Gastroesophageal sphincter (tissue), 4 donors: Measurements from ENCODE around the gene MAPT. TPM values are rescaled to one million over a fixed set of nuclear protein-coding genes. Genes with fewer than 3 reads are reported as not detected.

Source experiments
- ATAC-seq: fragments of 150-250 bp; one replicate; pipeline ENCODE4 v1.9.1; 2016; ENCODE audit warnings: mild to moderate bottlenecking, moderate library complexity
- H3K27ac ChIP-seq, 4 donors: fragments of 200-600 bp; sonication (generic) in 3 of 4; 1 replicate in 3 of 4; 2 replicates in 1 of 4; pipeline ENCODE4 v1.5.1; 2016 to 2019
- H3K27me3 ChIP-seq: fragments of 200-600 bp; sonication (generic); one replicate; pipeline ENCODE4 v1.5.1; 2019
- H3K36me3 ChIP-seq, 2 donors: fragments of 200-600 bp; sonication (generic); one replicate each; pipeline ENCODE4 v1.5.1; 2019; ENCODE audit warnings: control low read depth in 1 of 2
- H3K4me1 ChIP-seq, 3 donors: fragments of 200-600 bp; sonication (generic); 1 replicate in 2 of 3; 2 replicates in 1 of 3; pipeline ENCODE4 v1.5.1; 2016 to 2019; ENCODE audit warnings: control low read depth in 2 of 3
- H3K4me3 ChIP-seq, 2 donors: fragments of 200-600 bp; sonication (generic); one replicate each; pipeline ENCODE4 v1.5.1; 2019; ENCODE audit warnings: mild to moderate bottlenecking in 1 of 2, moderate library complexity in 1 of 2
- H3K9me3 ChIP-seq, 3 donors: fragments of 200-600 bp; sonication (generic); one replicate each; pipeline ENCODE4 v1.5.1; 2017 to 2019; ENCODE audit warnings: control low read depth in 2 of 3
- CTCF ChIP-seq, 4 experiments: fragments of 200-600 bp in 2 of 4; fragments of 450-650 bp in 2 of 4; sonication (generic) in 1 of 4; IDR thresholded peaks; one replicate each; pipeline ENCODE4 v1.5.1; 2017 to 2019; ENCODE audit warnings: antibody characterized with exemption in 4 of 4, mild to moderate bottlenecking in 2 of 4, moderate library complexity in 2 of 4
- EP300 ChIP-seq: sonication (generic); formaldehyde crosslinking; IDR thresholded peaks from one replicate; pipeline ENCODE4 v1.6.1; 2017; ENCODE audit warnings: antibody characterized with exemption, mild to moderate bottlenecking
- POLR2A ChIP-seq, 2 donors: fragments of 450-650 bp; IDR thresholded peaks; one replicate each; pipeline ENCODE4 v1.6.1; 2017; ENCODE audit warnings: antibody characterized with exemption in 2 of 2, mild to moderate bottlenecking in 2 of 2, moderate library complexity in 1 of 2
- POLR2AphosphoS5 ChIP-seq: sonication (generic); formaldehyde crosslinking; IDR thresholded peaks from one replicate; pipeline ENCODE4 v1.6.1; 2017; ENCODE audit warnings: antibody characterized with exemption
- WGBS, 2 donors: methylation state at CpG; one replicate each; pipeline ENCODE4 v1.1.5; 2018; ENCODE audit warnings: low coverage in 1 of 2; 5-methylcytosine and 5-hydroxymethylcytosine counted together
- total RNA-seq, 4 donors: library from RNA; depleted of rRNA; stranded (reverse); fragments of >200 nt; gene quantifications; one replicate each; pipeline ENCODE4 v1.1.0, GENCODE V29; 2016

Gene MAPT
- total RNA-seq, 4 donors from 2014 or later, result 3.4 to 12.2 (median 8.5) TPM

- Histone ChIP-seq H3K4me1 (peaks cover 0 to 34% (median 7%) of the 10 kb centered on the region in 3 donors), H3K4me3 (no peak overlapping the region), H3K9me3 (no peaks in the 10 kb centered on the region), H3K27ac (no peak overlapping the region), H3K36me3 (peaks cover 8 to 75% of the 10 kb centered on the region in 2 donors), H3K27me3 (no peaks in the 10 kb centered on the region)
- TF ChIP-seq POLR2A (IDR thresholded peaks at IDR 0.05) (no peak), EP300 (no peak), CTCF (IDR thresholded peaks at IDR 0.05) (no peak), POLR2AphosphoS5 (no peak)
- 33 to 56% methylated on average over 2 to 4 of the region's 4 CpGs for WGBS, 2 donors
- ATAC-seq, result no peak
These were observed 143.4 kb downstream of the MAPT start for GRCh38 chr17:46037722-46038255.

GRCh38 chr17:46038414-46038813 is 144.1 kb downstream of the MAPT start:
- WGBS, 2 donors, result 86 to 91% methylated on average over 5 to 6 of the region's 6 CpGs
- ATAC-seq, result no peak
- Histone ChIP-seq H3K9me3 (no peaks in the 10 kb centered on the region), H3K27me3 (no peaks in the 10 kb centered on the region), H3K27ac (no peak overlapping the region), H3K4me1 (peaks cover 1 to 40% (median 7%) of the 10 kb centered on the region in 3 donors), H3K4me3 (no peak overlapping the region), H3K36me3 (peaks cover 8 to 74% of the 10 kb centered on the region in 2 donors)
- no peak for TF ChIP-seq POLR2AphosphoS5
- TF ChIP-seq EP300, result no peak
- no peak for TF ChIP-seq POLR2A (IDR thresholded peaks at IDR 0.05)
- TF ChIP-seq CTCF (IDR thresholded peaks at IDR 0.05), result no peak

GRCh38 chr17:46038937-46039336 is 144.6 kb downstream of the MAPT start:
- no peaks in the 10 kb centered on the region for H3K9me3 ChIP-seq
- H3K4me3 ChIP-seq, result no peak overlapping the region
- H3K4me1 ChIP-seq, result peaks cover 6 to 45% (median 8%) of the 10 kb centered on the region in 3 donors
- no peaks in the 10 kb centered on the region for H3K27me3 ChIP-seq
- ATAC-seq, result no peak
- H3K36me3 ChIP-seq, result peaks cover 4 to 69% of the 10 kb centered on the region in 2 donors
- WGBS, 2 donors, result 89% methylated on average over 5 of the region's 12 CpGs; no CpG with 5 or more reads in 1 of the 2 donors
- H3K27ac ChIP-seq, result peak overlapping the region in 1 of 4 donors; percentile 11
- no peak for TF ChIP-seq POLR2A (IDR thresholded peaks at IDR 0.05)
- no peak for TF ChIP-seq EP300

- Histone ChIP-seq H3K4me1 (peaks cover 9 to 52% (median 12%) of the 10 kb centered on the region in 3 donors), H3K36me3 (peaks cover 3 to 61% of the 10 kb centered on the region in 2 donors), H3K27ac (peak overlapping the region in 3 of 4 donors; percentile 3 to 11 (median 9)), H3K27me3 (no peaks in the 10 kb centered on the region), H3K4me3 (no peak overlapping the region), H3K9me3 (no peaks in the 10 kb centered on the region)
- TF ChIP-seq POLR2A (IDR thresholded peaks at IDR 0.05), result no peak
- TF ChIP-seq POLR2AphosphoS5, result no peak
- no peak for TF ChIP-seq CTCF (IDR thresholded peaks at IDR 0.05)
- TF ChIP-seq EP300, result no peak
- ATAC-seq, result no peak
- WGBS, 2 donors, result 33 to 48% methylated on average over 4 to 5 of the region's 5 CpGs
These were observed 145.3 kb downstream of the MAPT start for GRCh38 chr17:46039592-46040186.

- 48% methylated on average over 2 of the region's 2 CpGs for WGBS, 2 donors
- no peak for ATAC-seq
- peaks cover 9 to 61% (median 13%) of the 10 kb centered on the region in 3 donors for H3K4me1 ChIP-seq
These were observed 147.9 kb downstream of the MAPT start for GRCh38 chr17:46042246-46042645.

More at GRCh38 chr17:46042246-46042645, 147.9 kb downstream of the MAPT start:
- no peaks in the 10 kb centered on the region for H3K27me3 ChIP-seq
- no peak overlapping the region for H3K4me3 ChIP-seq
- TF ChIP-seq EP300, result no peak
- TF ChIP-seq POLR2A (IDR thresholded peaks at IDR 0.05), result no peak
- no peak for TF ChIP-seq POLR2AphosphoS5
- TF ChIP-seq CTCF (IDR thresholded peaks at IDR 0.05), result no peak
- peaks cover 0 to 53% of the 10 kb centered on the region in 2 donors for H3K36me3 ChIP-seq
- no peaks in the 10 kb centered on the region for H3K9me3 ChIP-seq
- no peak overlapping the region for H3K27ac ChIP-seq
